SH-SY5Y (cell line): ENCODE measurements around the gene RETNLB.

Experiments
- GATA2 ChIP-seq: IDR thresholded peaks from 2 replicates; pipeline ENCODE4 v1.6.1; 2011; ENCODE audit warnings: mild to moderate bottlenecking, low read depth, low read length
- GATA3 ChIP-seq: IDR thresholded peaks from 2 replicates; pipeline ENCODE4 v1.6.1; 2011; ENCODE audit warnings: low read depth, mild to moderate bottlenecking, low read length, moderate library complexity

Gene RETNLB

GRCh38 chr3:108719178-108719806, 37.9 kb downstream of the RETNLB start:
- TF ChIP-seq GATA3 (0 out of 2 replicates have a peak, but pooled peaks have one; percentile 14), GATA2 (no peak)

- TF ChIP-seq GATA3 (no peak), GATA2 (no peak)
These were observed 38.8 kb downstream of the RETNLB start for GRCh38 chr3:108718454-108718853.

GRCh38 chr3:108713816-108714215, 43.4 kb downstream of the RETNLB start:
- TF ChIP-seq GATA2, result no peak
- TF ChIP-seq GATA3, result no peak

GRCh38 chr3:108713009-108713516, 44.1 kb downstream of the RETNLB start:
- no peak for TF ChIP-seq GATA3
- TF ChIP-seq GATA2, result no peak
